Activated T-helper 1 cell treated with Interleukin-2 at 50 U/mL for 16 hours (primary cell): ENCODE results near the gene BMP10.
"Not testable (repeated sequence)": the region's sequence is repeated elsewhere in the genome, so short reads cannot be mapped to it uniquely, and the experiment has no call there.

Experiments
- DNase-seq: peaks from one replicate; pipeline ENCODE4 v3.0.0-alpha.2; 2020; ENCODE audit warnings: low read depth

Gene BMP10

GRCh38 chr2:68871159-68871764, at the start of gene BMP10:
Gene BMP10, minus strand, starts transcription at chr2:68871397. Its CDS starts 39 bp downstream, at chr2:68871358.
- DNase-seq: no peak

- no peak for DNase-seq
Observed at GRCh38 chr2:68920481-68921170, 49.4 kb upstream of the BMP10 start.

GRCh38 chr2:68918497-68918896, 47.3 kb upstream of the BMP10 start:
- no peak for DNase-seq

- no peak for DNase-seq
Observed at GRCh38 chr2:68917034-68917718, 46.0 kb upstream of the BMP10 start.

- no peak for DNase-seq
Observed at GRCh38 chr2:68916226-68916625, 45.0 kb upstream of the BMP10 start.

- DNase-seq: no peak
Observed at GRCh38 chr2:68915393-68915792, 44.2 kb upstream of the BMP10 start.

GRCh38 chr2:68913359-68913758, 42.2 kb upstream of the BMP10 start:
- no peak for DNase-seq

GRCh38 chr2:68912732-68913131, 41.5 kb upstream of the BMP10 start:
- DNase-seq: no peak

- no peak for DNase-seq
Observed at GRCh38 chr2:68912111-68912510, 40.9 kb upstream of the BMP10 start.

GRCh38 chr2:68911709-68912108, 40.5 kb upstream of the BMP10 start:
- DNase-seq: no peak

GRCh38 chr2:68911246-68911645, 40.0 kb upstream of the BMP10 start:
- DNase-seq: no peak

GRCh38 chr2:68909793-68910674, 38.8 kb upstream of the BMP10 start:
- peak; percentile 40 for DNase-seq

GRCh38 chr2:68908392-68908970, 37.3 kb upstream of the BMP10 start:
- peak; percentile 71 for DNase-seq

- DNase-seq: no peak
Observed at GRCh38 chr2:68907920-68908253, 36.7 kb upstream of the BMP10 start.

GRCh38 chr2:68907232-68907919, 36.2 kb upstream of the BMP10 start:
- no peak for DNase-seq

- no peak for DNase-seq
Observed at GRCh38 chr2:68906716-68907115, 35.5 kb upstream of the BMP10 start.

GRCh38 chr2:68905116-68905515, 33.9 kb upstream of the BMP10 start:
- DNase-seq: no peak

- DNase-seq: no peak
Observed at GRCh38 chr2:68901561-68901960, 30.4 kb upstream of the BMP10 start.

- no peak for DNase-seq
Observed at GRCh38 chr2:68901199-68901514, 30.0 kb upstream of the BMP10 start.

GRCh38 chr2:68900496-68901198, 29.4 kb upstream of the BMP10 start:
- DNase-seq: no peak

- DNase-seq: not testable (repeated sequence)
Observed at GRCh38 chr2:68895981-68896380, 24.8 kb upstream of the BMP10 start.
